Measurements from ENCODE around the gene DUOX2. TPM values are rescaled to one million over a fixed set of nuclear protein-coding genes. Genes with fewer than 3 reads are reported as not detected.

Gene DUOX2
- polyA plus RNA-seq, 1 donor (not counting 4 experiments of a cell fraction or from before 2014, with no cell fraction given) = 0.31 TPM

GRCh38 chr15:45144775-45145174 is 30.8 kb upstream of the DUOX2 start:
- Histone ChIP-seq H3K27ac (ENCODE audit: control insufficient read depth, insufficient read depth, low read length) (no peak overlapping the region), H3K4me3 (ENCODE audit: control insufficient read depth in 2 of 3, extremely low read depth in 1 of 3, insufficient read depth in 2 of 3, low read depth in 1 of 3, low read length in 3 of 3) (no peak overlapping the region), H3K9me3 (ENCODE audit: control insufficient read depth, low read depth, low read length) (no peaks in the 10 kb centered on the region), H4K20me1 (ENCODE audit: control insufficient read depth, extremely low read depth, insufficient read depth, low read length) (no peaks in the 10 kb centered on the region), H3K9ac (ENCODE audit: control insufficient read depth, extremely low read depth, insufficient read depth, low read length) (no peak overlapping the region), H3K4me1 (ENCODE audit: control insufficient read depth, extremely low read depth, insufficient read depth, low read length) (peaks cover 24% of the 10 kb centered on the region), H3K9me1 (ENCODE audit: control insufficient read depth, extremely low read depth, insufficient read depth, low read length) (peaks cover 3% of the 10 kb centered on the region), H3K27me3 (ENCODE audit: control insufficient read depth, extremely low read depth, insufficient read depth, low read length) (no peaks in the 10 kb centered on the region), H2AFZ (ENCODE audit: control insufficient read depth, low read length) (no peak overlapping the region), H3K79me2 (ENCODE audit: control insufficient read depth, insufficient read depth, low read length) (no peaks in the 10 kb centered on the region), H3K4me2 (ENCODE audit: control insufficient read depth, extremely low read depth, insufficient read depth, low read depth, low read length) (no peak overlapping the region), H3K36me3 (ENCODE audit: control insufficient read depth in 2 of 2, extremely low read depth in 1 of 2, insufficient read depth in 2 of 2, low read length in 2 of 2) (peaks cover 24 to 37% of the 10 kb centered on the region in 2 experiments)
- dilution Hi-C loops (cut with MboI; ENCODE audit: extremely low pct_ligation_motif_present, low sequenced_read_pairs) = no loop called here
- no peak for FAIRE-seq
- TF ChIP-seq CTCF (optimal IDR thresholded peaks at IDR 0.05 in 1 of 3, IDR thresholded peaks at IDR 0.05 in 1 of 3, conservative IDR thresholded peaks at IDR 0.05 in 1 of 3; ENCODE audit: extremely low read depth in 1 of 3, insufficient read depth in 2 of 3, low read length in 3 of 3) (no peak), EZH2 (IDR thresholded peaks at IDR 0.05; ENCODE audit: low read length) (no peak)
- no peak for DNase-seq (ENCODE audit: low read depth, low spot score)

GRCh38 chr15:45143946-45144345 is 30.0 kb upstream of the DUOX2 start:
- Histone ChIP-seq H3K4me1 (ENCODE audit: control insufficient read depth, extremely low read depth, insufficient read depth, low read length) (peaks cover 20% of the 10 kb centered on the region), H3K79me2 (ENCODE audit: control insufficient read depth, insufficient read depth, low read length) (no peaks in the 10 kb centered on the region), H3K9me1 (ENCODE audit: control insufficient read depth, extremely low read depth, insufficient read depth, low read length) (peaks cover 1% of the 10 kb centered on the region), H3K9me3 (ENCODE audit: control insufficient read depth, low read depth, low read length) (no peaks in the 10 kb centered on the region), H3K27me3 (ENCODE audit: control insufficient read depth, extremely low read depth, insufficient read depth, low read length) (no peaks in the 10 kb centered on the region), H2AFZ (ENCODE audit: control insufficient read depth, low read length) (no peak overlapping the region), H3K36me3 (ENCODE audit: control insufficient read depth in 2 of 2, extremely low read depth in 1 of 2, insufficient read depth in 2 of 2, low read length in 2 of 2) (peaks cover 25 to 41% of the 10 kb centered on the region in 2 experiments), H4K20me1 (ENCODE audit: control insufficient read depth, extremely low read depth, insufficient read depth, low read length) (no peaks in the 10 kb centered on the region), H3K9ac (ENCODE audit: control insufficient read depth, extremely low read depth, insufficient read depth, low read length) (no peak overlapping the region), H3K27ac (ENCODE audit: control insufficient read depth, insufficient read depth, low read length) (no peak overlapping the region), H3K4me3 (ENCODE audit: control insufficient read depth in 2 of 3, extremely low read depth in 1 of 3, insufficient read depth in 2 of 3, low read depth in 1 of 3, low read length in 3 of 3) (no peak overlapping the region), H3K4me2 (ENCODE audit: control insufficient read depth, extremely low read depth, insufficient read depth, low read depth, low read length) (no peak overlapping the region)
- dilution Hi-C loops (cut with MboI; ENCODE audit: extremely low pct_ligation_motif_present, low sequenced_read_pairs) = no loop called here
- FAIRE-seq = no peak
- DNase-seq (ENCODE audit: low read depth, low spot score) = no peak
- TF ChIP-seq CTCF (optimal IDR thresholded peaks at IDR 0.05 in 1 of 3, IDR thresholded peaks at IDR 0.05 in 1 of 3, conservative IDR thresholded peaks at IDR 0.05 in 1 of 3; ENCODE audit: extremely low read depth in 1 of 3, insufficient read depth in 2 of 3, low read length in 3 of 3) (no peak), EZH2 (IDR thresholded peaks at IDR 0.05; ENCODE audit: low read length) (no peak)

All from keratinocyte (primary cell).